Activated T-cell treated with anti-CD3 and anti-CD28 coated beads, Interleukin-2, amount 50 U/mL, for 72 hours (primary cell): ENCODE results near the gene NECTIN2. TPM values are rescaled to one million over a fixed set of nuclear protein-coding genes. Genes with fewer than 3 reads are reported as not detected.

Experiments used
- ATAC-seq, 2 donors: fragments of 150-1000 bp; cut with Tn5 transposase; replicated peaks in 1 of 2; 2 replicates each; pipeline ENCODE4 v1.10.0; 2021; ENCODE audit warnings: moderate library complexity in 2 of 2, mild to moderate bottlenecking in 1 of 2
- DNase-seq, 2 donors: peaks; one replicate each; pipeline ENCODE4 v3.0.0; 2021 to 2022; ENCODE audit warnings: mixed read lengths in 1 of 2
- H3K27ac Mint-ChIP-seq: one replicate; pipeline ENCODE4 v1.8.0; 2022; ENCODE audit warnings: mild to moderate bottlenecking, moderate library complexity, mixed read lengths
- H3K27me3 Mint-ChIP-seq: one replicate; pipeline ENCODE4 v1.8.0; 2022; ENCODE audit warnings: low read depth, mixed read lengths
- H3K36me3 Mint-ChIP-seq, 2 donors: one replicate each; pipeline ENCODE4 v1.8.0; 2022; ENCODE audit warnings: mixed read lengths in 2 of 2, mild to moderate bottlenecking in 1 of 2; ENCODE audit not compliant: insufficient read depth in 2 of 2
- H3K4me1 Mint-ChIP-seq: one replicate; pipeline ENCODE4 v1.8.0; 2022; ENCODE audit warnings: low read depth, mixed read lengths
- H3K4me3 Mint-ChIP-seq, 2 donors: one replicate each; pipeline ENCODE4 v1.8.0; 2022; ENCODE audit warnings: mild to moderate bottlenecking in 2 of 2, mixed read lengths in 2 of 2, moderate library complexity in 2 of 2
- H3K9me3 Mint-ChIP-seq, 2 donors: one replicate each; pipeline ENCODE4 v1.8.0; 2022; ENCODE audit warnings: mixed read lengths in 2 of 2
- total RNA-seq, 2 donors: library from RNA; stranded (reverse); gene quantifications; one replicate each; pipeline ENCODE4 v1.2.3, GENCODE V29; 2022

The NECTIN2 gene
- total RNA-seq, result 1 to 10 TPM; 2.8 to 3.3 TPM

GRCh38 chr19:44845612-44846454, at the start of gene NECTIN2:
TSS of gene NECTIN2 (plus strand) at chr19:44846297. CDS start at chr19:44846526, 229 bp downstream.
- H3K4me3 Mint-ChIP-seq, result peak within 1 kb of the TSS; percentile 86 to 87
- no peak within 1 kb of the TSS for H3K27ac Mint-ChIP-seq
- peaks cover 35% of the 10 kb centered on the region for H3K27me3 Mint-ChIP-seq
- H3K36me3 Mint-ChIP-seq, result no peaks in the 10 kb centered on the region
- DNase-seq (peak; percentile 96 to 97), ATAC-seq (peak; percentile 77 to 80)
- H3K4me1 Mint-ChIP-seq, result peaks cover 19% of the 10 kb centered on the region
- H3K9me3 Mint-ChIP-seq, result no peaks in the 10 kb centered on the region

GRCh38 chr19:44796701-44797115, 49.4 kb upstream of the NECTIN2 start:
- no peak overlapping the region for H3K4me3 Mint-ChIP-seq
- no peaks in the 10 kb centered on the region for H3K9me3 Mint-ChIP-seq
- H3K27me3 Mint-ChIP-seq, result no peaks in the 10 kb centered on the region
- H3K4me1 Mint-ChIP-seq, result peaks cover 8% of the 10 kb centered on the region
- no peaks in the 10 kb centered on the region for H3K36me3 Mint-ChIP-seq
- ATAC-seq, result no peak
- DNase-seq, result no peak
- H3K27ac Mint-ChIP-seq, result no peak overlapping the region

DNA sequence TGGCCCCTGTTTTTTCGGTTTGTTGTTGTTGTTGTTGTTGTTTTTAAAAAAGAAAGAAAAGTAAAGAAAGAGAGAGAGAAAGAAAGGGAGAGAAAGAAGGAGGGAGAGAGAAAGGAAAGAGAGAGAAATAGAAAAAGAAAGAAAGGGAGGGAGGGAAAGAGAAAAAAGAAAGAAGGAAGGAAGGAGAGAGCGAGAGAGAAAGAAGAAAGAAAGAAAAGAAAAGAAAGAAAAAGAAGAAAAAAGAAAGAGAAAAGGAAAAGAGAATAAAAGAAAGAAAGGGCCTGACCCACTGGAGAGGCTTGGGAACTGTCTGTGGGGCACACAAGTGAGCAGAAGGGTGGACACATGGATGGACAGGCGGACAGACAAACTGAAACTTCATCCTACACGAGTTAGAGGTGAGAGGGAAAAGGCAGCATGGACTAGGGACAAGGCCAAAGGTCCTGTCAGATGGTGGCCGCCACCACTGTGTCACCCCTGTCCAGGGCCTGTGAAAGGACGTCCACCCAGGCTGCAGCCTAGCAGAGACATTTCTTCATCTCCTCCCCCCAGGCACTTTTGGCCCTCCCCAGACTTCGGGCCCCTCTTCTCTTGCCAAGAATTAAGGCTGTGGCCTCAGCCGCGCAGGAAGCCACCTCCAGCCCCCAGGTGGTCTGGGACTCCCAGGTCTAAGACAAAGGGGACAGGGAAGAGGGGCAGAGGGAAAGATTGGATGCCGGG, 46.3 kb upstream of the NECTIN2 start:
- Mint-ChIP-seq H3K4me3 (no peak overlapping the region), H3K27ac (no peak overlapping the region), H3K9me3 (no peaks in the 10 kb centered on the region), H3K27me3 (no peaks in the 10 kb centered on the region), H3K4me1 (peaks cover 8% of the 10 kb centered on the region), H3K36me3 (no peaks in the 10 kb centered on the region)
- ATAC-seq (no peak), DNase-seq (no peak)

- H3K4me3 Mint-ChIP-seq, result no peak overlapping the region
- ATAC-seq (peak; percentile 95 to 97), DNase-seq (peak; percentile 86 to 90)
- no peaks in the 10 kb centered on the region for H3K27me3 Mint-ChIP-seq
- no peak overlapping the region for H3K27ac Mint-ChIP-seq
- peaks cover 8% of the 10 kb centered on the region for H3K4me1 Mint-ChIP-seq
- H3K9me3 Mint-ChIP-seq, result no peaks in the 10 kb centered on the region
- no peaks in the 10 kb centered on the region for H3K36me3 Mint-ChIP-seq
Measured at GRCh38 chr19:44800461-44800860, 45.6 kb upstream of the NECTIN2 start.

DNA sequence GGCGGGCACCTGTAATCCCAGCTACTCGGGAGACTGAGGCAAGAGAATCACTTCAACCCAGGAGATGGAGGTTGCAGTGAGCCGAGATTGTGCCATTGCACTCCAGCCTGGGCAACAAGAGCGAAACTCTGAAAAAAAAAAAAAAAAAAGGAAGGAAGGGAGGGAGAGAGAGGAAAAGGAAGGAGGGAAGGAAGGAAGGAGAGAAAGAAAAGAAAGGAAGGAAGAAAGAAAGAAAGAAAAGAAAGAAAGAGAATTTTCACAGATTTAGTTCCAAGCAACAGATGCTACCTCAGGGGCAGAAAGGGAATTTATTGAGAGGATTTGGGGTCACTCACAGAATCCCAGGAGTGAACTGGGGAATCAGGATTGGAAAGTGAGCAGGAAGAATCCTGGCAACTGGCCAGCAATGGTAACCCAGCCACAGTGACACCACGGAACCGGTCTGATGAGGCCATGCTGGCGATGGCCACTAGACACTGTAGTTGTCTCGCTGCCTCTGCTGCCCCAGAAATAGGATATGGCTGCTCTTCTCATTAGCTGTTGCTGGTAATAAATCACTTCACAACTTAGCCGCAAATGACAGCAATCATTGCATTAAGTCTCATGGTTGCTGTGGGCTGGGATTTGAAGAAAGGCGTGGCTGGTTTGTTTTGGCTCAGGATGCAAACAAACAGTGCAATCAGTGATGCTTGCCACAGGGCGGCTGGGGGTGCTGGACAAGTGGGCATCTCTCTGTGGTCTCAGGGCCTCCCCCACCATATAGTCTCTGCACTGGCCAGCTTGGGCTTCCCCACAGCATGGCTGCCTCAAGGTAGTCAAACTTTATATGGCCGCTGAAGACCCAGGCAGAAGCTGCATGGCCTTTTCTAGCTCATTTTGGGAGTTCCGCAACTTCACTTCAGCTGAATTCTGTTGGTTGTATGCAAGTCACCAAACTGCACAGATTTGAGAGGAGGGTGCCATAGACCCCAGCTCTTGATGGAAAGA, 42.4 kb upstream of the NECTIN2 start:
- H3K4me1 Mint-ChIP-seq, result no peaks in the 10 kb centered on the region
- peaks cover 7% of the 10 kb centered on the region for H3K27me3 Mint-ChIP-seq
- no peaks in the 10 kb centered on the region for H3K9me3 Mint-ChIP-seq
- no peak for ATAC-seq
- DNase-seq, result no peak
- H3K36me3 Mint-ChIP-seq, result no peaks in the 10 kb centered on the region
- H3K27ac Mint-ChIP-seq, result no peak overlapping the region
- no peak overlapping the region for H3K4me3 Mint-ChIP-seq

GRCh38 chr19:44806291-44806690, 39.8 kb upstream of the NECTIN2 start:
- H3K27me3 Mint-ChIP-seq, result peaks cover 21% of the 10 kb centered on the region
- H3K4me1 Mint-ChIP-seq, result no peaks in the 10 kb centered on the region
- no peaks in the 10 kb centered on the region for H3K9me3 Mint-ChIP-seq
- no peaks in the 10 kb centered on the region for H3K36me3 Mint-ChIP-seq
- H3K27ac Mint-ChIP-seq, result no peak overlapping the region
- no peak overlapping the region for H3K4me3 Mint-ChIP-seq
- DNase-seq (no peak), ATAC-seq (no peak)

- no peak for DNase-seq
- no peak for ATAC-seq
- Mint-ChIP-seq H3K27me3 (peaks cover 21% of the 10 kb centered on the region), H3K36me3 (no peaks in the 10 kb centered on the region), H3K4me3 (no peak overlapping the region), H3K4me1 (no peaks in the 10 kb centered on the region), H3K27ac (no peak overlapping the region), H3K9me3 (no peaks in the 10 kb centered on the region)
Measured at GRCh38 chr19:44807162-44807561, 38.9 kb upstream of the NECTIN2 start.

GRCh38 chr19:44807652-44808462, 38.2 kb upstream of the NECTIN2 start:
- no peaks in the 10 kb centered on the region for H3K36me3 Mint-ChIP-seq
- DNase-seq (no peak), ATAC-seq (no peak)
- H3K27ac Mint-ChIP-seq, result no peak overlapping the region
- no peaks in the 10 kb centered on the region for H3K9me3 Mint-ChIP-seq
- H3K4me1 Mint-ChIP-seq, result no peaks in the 10 kb centered on the region
- H3K27me3 Mint-ChIP-seq, result peaks cover 21% of the 10 kb centered on the region
- peak overlapping the region in 1 of 2 donors; percentile 56 for H3K4me3 Mint-ChIP-seq

- peak in 1 of 2 donors; percentile 14 for DNase-seq
Measured at GRCh38 chr19:44808463-44809371, 37.4 kb upstream of the NECTIN2 start, which contains the start of gene BCAM. TSS of gene BCAM (plus strand) at chr19:44809103. CDS start at chr19:44809125, 22 bp downstream.

DNA sequence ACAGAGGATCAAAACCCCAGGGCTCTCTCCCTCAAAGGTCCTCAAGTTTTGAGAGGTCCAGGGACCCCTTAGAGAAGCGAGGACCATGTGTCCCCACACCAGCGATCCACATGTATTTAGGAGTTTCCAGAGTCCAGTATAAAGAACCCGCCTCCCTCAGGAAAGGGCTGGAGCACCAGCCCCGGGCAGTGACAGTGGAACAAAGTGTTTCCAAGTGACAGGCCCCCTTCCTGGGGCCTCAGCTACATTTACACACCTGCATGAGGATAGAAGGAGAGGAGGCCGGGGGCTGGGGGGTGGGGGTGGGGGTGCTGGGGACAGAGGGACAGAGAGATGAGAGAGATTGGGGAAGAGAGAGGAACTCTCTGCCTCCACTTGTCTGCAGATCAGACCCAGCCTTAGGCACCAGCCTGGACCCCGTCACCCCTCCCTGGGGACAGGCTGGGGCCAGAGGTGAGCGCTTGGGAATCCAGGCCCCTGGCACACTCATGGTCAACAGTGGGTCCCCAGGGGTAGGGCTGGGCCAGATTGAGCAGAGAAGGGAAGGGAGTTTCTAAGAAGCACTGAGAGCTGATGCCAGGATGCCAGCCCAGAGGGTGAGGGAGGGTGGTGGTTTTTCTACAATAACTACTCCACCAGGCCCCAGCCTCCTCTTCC, 36.4 kb upstream of the NECTIN2 start:
- H3K27ac Mint-ChIP-seq, result no peak overlapping the region
- H3K9me3 Mint-ChIP-seq, result no peaks in the 10 kb centered on the region
- peaks cover 21% of the 10 kb centered on the region for H3K27me3 Mint-ChIP-seq
- no peak overlapping the region for H3K4me3 Mint-ChIP-seq
- no peaks in the 10 kb centered on the region for H3K36me3 Mint-ChIP-seq
- no peaks in the 10 kb centered on the region for H3K4me1 Mint-ChIP-seq
- ATAC-seq (no peak), DNase-seq (no peak)

More at GRCh38 chr19:44808463-44809371, 37.4 kb upstream of the NECTIN2 start, which contains the start of gene BCAM:
- Mint-ChIP-seq H3K36me3 (no peaks in the 10 kb centered on the region), H3K27me3 (peaks cover 21% of the 10 kb centered on the region), H3K4me3 (peak within 1 kb of the TSS; percentile 49 to 56), H3K27ac (no peak within 1 kb of the TSS), H3K9me3 (no peaks in the 10 kb centered on the region), H3K4me1 (no peaks in the 10 kb centered on the region)
- ATAC-seq, result peak; percentile 32 to 62
